HCT116 (cell line): ENCODE data around the gene MYADML2. TPM values are rescaled to one million over a fixed set of nuclear protein-coding genes. Genes with fewer than 3 reads are reported as not detected.

Experiments used
- ATAC-seq: fragments of 200-7000 bp; cut with Tn5 transposase; 2 replicates; pipeline ENCODE4 v1.9.1; 2020; ENCODE audit warnings: mild to moderate bottlenecking, moderate library complexity
- BruUV-seq: library from RNA; stranded (reverse); fragments of 400-500 nt; replicated peaks from 2 replicates; lab custom pipeline; 2021; lab: Mats Ljungman, UMichigan
- CTCF ChIA-PET: fragments of 300-600 bp; sonication (Branson Sonifier 250); formaldehyde crosslinking; loops from one replicate; lab custom pipeline; 2021; ENCODE audit warnings: antibody characterized with exemption; lab: Charles Lee
- POLR2A ChIA-PET: fragments of 300-600, 350-600 bp; sonication (Branson Sonifier 250); formaldehyde crosslinking; loops from one replicate; lab custom pipeline; 2021; ENCODE audit warnings: antibody characterized with exemption; lab: Charles Lee
- RAD21 ChIA-PET, 2 experiments: fragments of 300-600 bp; sonication (Branson Sonifier 250); formaldehyde crosslinking; loops; one replicate each; lab custom pipeline; 2023; ENCODE audit warnings: low total read pairs in 2 of 2; ENCODE audit not compliant: uncharacterized antibody in 2 of 2, unreplicated experiment in 2 of 2, low non-redundant PET in 1 of 2; lab: Charles Lee
- DNase-seq: peaks from one replicate; pipeline ENCODE4 v3.0.0-alpha.2; 2010; ENCODE audit warnings: low read depth, low spot score
- H2AFZ ChIP-seq: fragments of 200-600 bp; shearing (Covaris generic), sonication (generic); 2 replicates; pipeline ENCODE4 v1.6.1; 2017; ENCODE audit warnings: low read depth, mixed run types, mixed read lengths, antibody characterized with exemption, low read length; ENCODE audit not compliant: poor library complexity, severe bottlenecking
- H3K27ac ChIP-seq: 2 replicates; pipeline ENCODE4 v1.5.1; 2012; ENCODE audit warnings: low read depth, low read length
- H3K27me3 ChIP-seq: fragments of 200-600 bp; sonication (generic); 2 replicates; pipeline ENCODE4 v1.6.1; 2016; ENCODE audit warnings: mixed run types, low read length, mixed read lengths; ENCODE audit not compliant: insufficient read depth
- H3K36me3 ChIP-seq, 2 experiments: fragments of 200-500 bp in 1 of 2; fragments of 200-600 bp in 1 of 2; sonication (Bioruptor generic) in 1 of 2; sonication (generic) in 1 of 2; 2 replicates each; pipeline versions ENCODE4 v1.5.1 to v1.6.1; 2014 to 2016; ENCODE audit warnings: low read length in 2 of 2, inconsistent platforms in 1 of 2, mixed read lengths in 1 of 2, mixed run types in 1 of 2; ENCODE audit not compliant: insufficient read depth in 2 of 2, control insufficient read depth in 1 of 2
- H3K4me1 ChIP-seq, 2 experiments: fragments of 200-600 bp in 1 of 2; sonication (generic) in 1 of 2; 2 replicates each; pipeline versions ENCODE4 v1.5.1 to v1.6.1; 2012 to 2017; ENCODE audit warnings: low read length in 2 of 2, inconsistent platforms in 1 of 2, mild to moderate bottlenecking in 1 of 2, mixed read lengths in 1 of 2, mixed run types in 1 of 2, moderate library complexity in 1 of 2; ENCODE audit not compliant: insufficient read depth in 2 of 2, control insufficient read depth in 1 of 2
- H3K4me2 ChIP-seq: fragments of 200-600 bp; sonication (generic); 2 replicates; pipeline ENCODE4 v1.6.1; 2017; ENCODE audit warnings: mixed run types, low read length, mixed read lengths
- H3K4me3 ChIP-seq, 2 experiments: fragments of 200-600 bp in 1 of 2; sonication (generic) in 1 of 2; replicated peaks in 1 of 2; 2 replicates each; pipeline ENCODE4 v1.5.1; 2011 to 2016; ENCODE audit warnings: low read length in 2 of 2, control low read depth in 1 of 2, low read depth in 1 of 2, mild to moderate bottlenecking in 1 of 2, mixed read lengths in 1 of 2, mixed run types in 1 of 2
- H3K79me2 ChIP-seq: fragments of 200-600 bp; sonication (generic); 2 replicates; pipeline ENCODE4 v1.6.1; 2017; ENCODE audit warnings: mild to moderate bottlenecking, mixed run types, low read length, moderate library complexity, mixed read lengths; ENCODE audit not compliant: insufficient read depth
- H3K9ac ChIP-seq: fragments of 200-600 bp; sonication (generic); 2 replicates; pipeline ENCODE4 v1.6.1; 2016; ENCODE audit warnings: low read length, mixed read lengths
- H3K9me2 ChIP-seq: fragments of 200-600 bp; sonication (generic), shearing (Covaris generic); 2 replicates; pipeline ENCODE4 v1.6.1; 2017; ENCODE audit warnings: mixed run types, mild to moderate bottlenecking, moderate library complexity; ENCODE audit not compliant: insufficient read depth
- H3K9me3 ChIP-seq, 2 experiments: fragments of 200-500 bp in 1 of 2; fragments of 200-600 bp in 1 of 2; sonication (Bioruptor generic) in 1 of 2; sonication (generic) in 1 of 2; 2 replicates each; pipeline ENCODE4 v1.6.1; 2014 to 2017; ENCODE audit warnings: low read length in 2 of 2, mixed read lengths in 2 of 2, inconsistent platforms in 1 of 2, low read depth in 1 of 2, mild to moderate bottlenecking in 1 of 2, mixed run types in 1 of 2, moderate library complexity in 1 of 2; ENCODE audit not compliant: control insufficient read depth in 1 of 2, insufficient read depth in 1 of 2
- H4K20me1 ChIP-seq: fragments of 200-600 bp; sonication (generic), shearing (Covaris generic); 2 replicates; pipeline ENCODE4 v1.6.1; 2017; ENCODE audit warnings: mixed run types, mild to moderate bottlenecking, moderate library complexity; ENCODE audit not compliant: insufficient read depth
- ATF3 ChIP-seq: IDR thresholded peaks from 2 replicates; pipeline ENCODE4 v1.6.1; 2012
- CTCF ChIP-seq, 3 experiments: fragments of 200-600 bp in 1 of 3; sonication (generic) in 1 of 3; IDR thresholded peaks in 2 of 3; conservative IDR thresholded peaks in 1 of 3; 2 replicates each; pipeline ENCODE4 v1.5.1; 2012 to 2017; ENCODE audit warnings: low read depth in 2 of 3, low read length in 2 of 3, antibody characterized with exemption in 1 of 3, borderline replicate concordance in 1 of 3, control low read depth in 1 of 3, mild to moderate bottlenecking in 1 of 3, mixed read lengths in 1 of 3, mixed run types in 1 of 3, moderate library complexity in 1 of 3; ENCODE audit not compliant: insufficient read depth in 1 of 3
- ELF1 ChIP-seq: IDR thresholded peaks from 2 replicates; pipeline ENCODE4 v1.6.1; 2012; ENCODE audit warnings: low read depth, borderline replicate concordance
- FOSL1 ChIP-seq: IDR thresholded peaks from 2 replicates; pipeline ENCODE4 v1.6.1; 2012; ENCODE audit warnings: low read depth
- POLR2A ChIP-seq: IDR thresholded peaks from 2 replicates; pipeline ENCODE4 v1.7.0; 2011; ENCODE audit warnings: borderline replicate concordance; ENCODE audit not compliant: insufficient read depth, insufficient read length; ENCODE audit errors: extremely low read depth
- POLR2AphosphoS5 ChIP-seq: IDR thresholded peaks from 2 replicates; pipeline ENCODE4 v1.6.1; 2011; ENCODE audit warnings: mild to moderate bottlenecking, low read depth, low read length, moderate library complexity
- SIN3A ChIP-seq: IDR thresholded peaks from 2 replicates; pipeline ENCODE4 v1.6.1; 2012; ENCODE audit warnings: low read depth
- SP1 ChIP-seq: IDR thresholded peaks from 2 replicates; pipeline ENCODE4 v1.6.1; 2012; ENCODE audit warnings: low read depth
- TCF7L2 ChIP-seq: IDR thresholded peaks from 2 replicates; pipeline ENCODE4 v1.7.0; 2011; ENCODE audit warnings: borderline replicate concordance, inconsistent platforms; ENCODE audit not compliant: insufficient read depth, insufficient read length; ENCODE audit errors: extremely low read depth
- YY1 ChIP-seq: IDR thresholded peaks from 2 replicates; pipeline ENCODE4 v1.6.1; 2011; ENCODE audit warnings: low read length, low read depth, moderate library complexity, mild to moderate bottlenecking; ENCODE audit not compliant: insufficient replicate concordance; ENCODE audit errors: extremely low read depth
- ZFX ChIP-seq: fragments of 450-650 bp; IDR thresholded peaks from 2 replicates; pipeline ENCODE4 v1.6.1; 2017
- ZNF274 ChIP-seq: fragments of 200-500 bp; sonication (Bioruptor generic); IDR thresholded peaks from 2 replicates; pipeline ENCODE4 v1.6.1; 2014; ENCODE audit warnings: mild to moderate bottlenecking, low read depth, low read length, inconsistent platforms
- intact Hi-C: fragments of 100-400 bp; cut with micrococcal nuclease; formaldehyde crosslinking; loops from 2 replicates; pipeline ENCODE4 v1.10.0; 2022
- total RNA-seq: library from RNA; stranded (reverse); gene quantifications from one replicate; pipeline ENCODE4 v1.2.1, GENCODE V29; 2021; ENCODE audit not compliant: unreplicated experiment
- TF ChIP-seq, protein P1 (sequence below): IDR thresholded peaks from 2 replicates; pipeline ENCODE4 v1.6.1; 2012; ENCODE audit warnings: low read depth

MYADML2 gene
- total RNA-seq, 1 experiment from 2014 or later: not detected

DNA sequence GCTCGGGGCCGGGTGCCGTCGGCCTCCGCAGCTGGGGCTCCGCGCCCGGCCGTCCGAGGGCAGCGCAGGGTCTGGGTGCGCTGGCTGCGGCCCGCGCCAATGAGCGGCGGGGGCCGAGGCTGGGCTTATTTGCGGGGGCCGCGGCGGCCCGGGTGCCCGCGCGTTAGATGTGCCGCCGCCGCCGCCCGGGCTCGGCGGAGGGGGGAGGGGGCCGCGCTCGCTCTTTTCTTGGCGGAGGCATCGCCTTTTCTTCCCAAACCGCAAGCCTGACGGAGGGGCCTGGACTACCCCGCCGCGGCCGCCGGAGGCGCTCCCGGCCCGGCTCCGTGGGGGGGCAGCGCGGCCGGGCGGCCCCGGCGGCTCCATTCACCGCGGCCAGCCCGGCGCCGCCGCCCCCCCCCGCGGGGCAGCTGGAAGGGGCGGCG is 14.1 kb upstream of the MYADML2 start, which contains the start of gene NOTUM:
Gene NOTUM, minus strand, starts transcription at position 101 of the 425 bp plus-strand sequence. CDS start 278 bp downstream, outside the sequence.
- intact Hi-C loops: no loop called here
- Histone ChIP-seq H4K20me1 (no peaks in the 10 kb centered on the region), H3K27me3 (no peaks in the 10 kb centered on the region), H3K9me2 (no peaks in the 10 kb centered on the region), H3K4me2 (peak within 1 kb of the TSS; percentile 99), H3K9ac (peak within 1 kb of the TSS; percentile 62), H3K27ac (peak within 1 kb of the TSS; percentile 67; the same call in 1 of the 2 replicates), H3K9me3 (no peaks in the 10 kb centered on the region), H3K79me2 (no peaks in the 10 kb centered on the region), H3K36me3 (no peaks in the 10 kb centered on the region), H3K4me3 (peak within 1 kb of the TSS; percentile 50 to 69), H3K4me1 (peaks cover 11 to 19% of the 10 kb centered on the region in 2 experiments), H2AFZ (peak within 1 kb of the TSS; percentile 35)
- ATAC-seq: peak; percentile 70
- ChIA-PET CTCF (interaction anchor here (2.0 to 3.1 kb wide), 3 partner anchors 17 to 61 kb away, joined by 8 to 151 read pairs (median 9); partner anchors contain the start of genes CENPX, LRRC45 and PYCR1), POLR2A (no interaction called here), RAD21 (interaction anchor here (2.2 to 2.4 kb wide), 2 partner anchors 61 kb away, joined by 40 to 50 read pairs; partner anchors contain the start of genes CENPX (in 2 of the 2) and LRRC45 (in 2 of the 2))
- TF ChIP-seq FOSL1 (no peak), TCF7L2 (peak; percentile 92), YY1 (no peak), SIN3A (no peak), ZNF274 (no peak), SP1 (no peak), CTCF (IDR thresholded peaks at IDR 0.05 in 2 of 3, conservative IDR thresholded peaks at IDR 0.05 in 1 of 3; ENCODE audit: borderline replicate concordance in 1 of 3, insufficient read depth in 1 of 3, low read depth in 2 of 3, low read length in 2 of 3) (peak in 2 of 3 experiments; percentile 17 to 53; a peak in 2 of 6 replicates), ZFX (0 out of 2 replicates have a peak, but pooled peaks have one; percentile 37), POLR2AphosphoS5 (no peak), ATF3 (no peak), POLR2A (no peak), ELF1 (no peak)
- TF ChIP-seq, protein P1, sequence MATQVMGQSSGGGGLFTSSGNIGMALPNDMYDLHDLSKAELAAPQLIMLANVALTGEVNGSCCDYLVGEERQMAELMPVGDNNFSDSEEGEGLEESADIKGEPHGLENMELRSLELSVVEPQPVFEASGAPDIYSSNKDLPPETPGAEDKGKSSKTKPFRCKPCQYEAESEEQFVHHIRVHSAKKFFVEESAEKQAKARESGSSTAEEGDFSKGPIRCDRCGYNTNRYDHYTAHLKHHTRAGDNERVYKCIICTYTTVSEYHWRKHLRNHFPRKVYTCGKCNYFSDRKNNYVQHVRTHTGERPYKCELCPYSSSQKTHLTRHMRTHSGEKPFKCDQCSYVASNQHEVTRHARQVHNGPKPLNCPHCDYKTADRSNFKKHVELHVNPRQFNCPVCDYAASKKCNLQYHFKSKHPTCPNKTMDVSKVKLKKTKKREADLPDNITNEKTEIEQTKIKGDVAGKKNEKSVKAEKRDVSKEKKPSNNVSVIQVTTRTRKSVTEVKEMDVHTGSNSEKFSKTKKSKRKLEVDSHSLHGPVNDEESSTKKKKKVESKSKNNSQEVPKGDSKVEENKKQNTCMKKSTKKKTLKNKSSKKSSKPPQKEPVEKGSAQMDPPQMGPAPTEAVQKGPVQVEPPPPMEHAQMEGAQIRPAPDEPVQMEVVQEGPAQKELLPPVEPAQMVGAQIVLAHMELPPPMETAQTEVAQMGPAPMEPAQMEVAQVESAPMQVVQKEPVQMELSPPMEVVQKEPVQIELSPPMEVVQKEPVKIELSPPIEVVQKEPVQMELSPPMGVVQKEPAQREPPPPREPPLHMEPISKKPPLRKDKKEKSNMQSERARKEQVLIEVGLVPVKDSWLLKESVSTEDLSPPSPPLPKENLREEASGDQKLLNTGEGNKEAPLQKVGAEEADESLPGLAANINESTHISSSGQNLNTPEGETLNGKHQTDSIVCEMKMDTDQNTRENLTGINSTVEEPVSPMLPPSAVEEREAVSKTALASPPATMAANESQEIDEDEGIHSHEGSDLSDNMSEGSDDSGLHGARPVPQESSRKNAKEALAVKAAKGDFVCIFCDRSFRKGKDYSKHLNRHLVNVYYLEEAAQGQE: no peak
- no TSS peak for BruUV-seq
- DNase-seq: no peak
